GM13976 (cell line): ENCODE data around the gene SCAF11.

Experiments used
- DNase-seq: peaks from one replicate; pipeline ENCODE4 v3.0.0; 2012; ENCODE audit warnings: low spot score
- in situ Hi-C: fragments of 300-500 bp; cut with MboI; formaldehyde crosslinking; loops from one replicate; pipeline ENCODE4 v1.12.0; 2022; ENCODE audit warnings: low sequenced_read_pairs, mixed read lengths, inconsistent platforms; ENCODE audit not compliant: unreplicated experiment
- TF ChIP-seq, protein P1 (sequence below): IDR thresholded peaks from 2 replicates; pipeline ENCODE4 v1.5.1; 2012; ENCODE audit warnings: borderline replicate concordance, mild to moderate bottlenecking; ENCODE audit not compliant: insufficient read depth; ENCODE audit errors: extremely low read depth, missing control alignments, control extremely low read depth

The SCAF11 gene

DNA sequence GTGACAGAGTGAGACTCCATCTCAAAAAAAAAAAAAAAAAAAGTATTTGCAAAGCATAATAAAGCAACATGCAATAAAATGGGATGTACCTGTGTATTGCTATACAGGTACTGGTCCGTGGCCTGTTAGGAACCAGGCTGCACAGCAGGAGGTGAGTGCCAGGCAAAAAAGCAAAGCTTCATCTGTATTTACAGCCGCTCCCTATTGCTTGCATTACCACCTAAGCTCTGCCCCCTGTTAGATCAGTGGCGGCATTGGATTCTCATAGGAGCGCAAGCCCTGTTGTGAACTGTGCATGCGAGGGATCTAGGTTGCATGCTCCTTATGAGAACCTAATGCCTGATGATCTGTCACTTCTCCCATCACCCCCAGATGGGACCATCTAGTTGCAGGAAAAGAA, 113.3 kb downstream of the SCAF11 start:
- in situ Hi-C loops, result no loop called here
- DNase-seq, result no peak
- TF ChIP-seq, protein P1, sequence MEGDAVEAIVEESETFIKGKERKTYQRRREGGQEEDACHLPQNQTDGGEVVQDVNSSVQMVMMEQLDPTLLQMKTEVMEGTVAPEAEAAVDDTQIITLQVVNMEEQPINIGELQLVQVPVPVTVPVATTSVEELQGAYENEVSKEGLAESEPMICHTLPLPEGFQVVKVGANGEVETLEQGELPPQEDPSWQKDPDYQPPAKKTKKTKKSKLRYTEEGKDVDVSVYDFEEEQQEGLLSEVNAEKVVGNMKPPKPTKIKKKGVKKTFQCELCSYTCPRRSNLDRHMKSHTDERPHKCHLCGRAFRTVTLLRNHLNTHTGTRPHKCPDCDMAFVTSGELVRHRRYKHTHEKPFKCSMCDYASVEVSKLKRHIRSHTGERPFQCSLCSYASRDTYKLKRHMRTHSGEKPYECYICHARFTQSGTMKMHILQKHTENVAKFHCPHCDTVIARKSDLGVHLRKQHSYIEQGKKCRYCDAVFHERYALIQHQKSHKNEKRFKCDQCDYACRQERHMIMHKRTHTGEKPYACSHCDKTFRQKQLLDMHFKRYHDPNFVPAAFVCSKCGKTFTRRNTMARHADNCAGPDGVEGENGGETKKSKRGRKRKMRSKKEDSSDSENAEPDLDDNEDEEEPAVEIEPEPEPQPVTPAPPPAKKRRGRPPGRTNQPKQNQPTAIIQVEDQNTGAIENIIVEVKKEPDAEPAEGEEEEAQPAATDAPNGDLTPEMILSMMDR, result no peak

DNA sequence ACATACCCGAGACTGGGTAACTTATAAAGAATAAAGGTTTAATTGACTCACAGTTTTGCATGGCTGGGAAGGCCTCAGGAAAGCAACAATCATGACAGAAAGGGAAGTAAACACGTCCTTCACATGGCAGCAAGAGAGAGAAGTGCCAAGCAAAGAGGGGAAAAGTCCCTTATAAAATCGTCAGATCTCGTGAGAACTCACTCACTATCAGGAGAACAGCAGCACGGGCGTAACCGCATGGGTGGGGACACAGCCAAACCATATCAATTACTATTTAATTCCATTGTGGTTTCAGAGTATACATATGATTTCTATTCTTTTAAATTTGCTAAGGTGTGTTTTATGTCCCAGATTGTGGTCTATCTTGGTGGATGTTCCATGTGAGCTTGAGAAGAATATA, 117.9 kb downstream of the SCAF11 start:
- DNase-seq, result no peak
- TF ChIP-seq, protein P1, result no peak
- in situ Hi-C loops, result no loop called here
